Nephron progenitor cell (in vitro differentiated cells): ENCODE results near the gene KCNN4.
"Not testable (repeated sequence)": the region's sequence is repeated elsewhere in the genome, so short reads cannot be mapped to it uniquely, and the experiment has no call there.

Experiments used
- DNase-seq: peaks from one replicate; pipeline ENCODE4 v3.0.0; 2021
- H3K27ac Mint-ChIP-seq: 2 replicates; pipeline ENCODE4 v1.8.0; 2021; ENCODE audit warnings: mild to moderate bottlenecking, moderate library complexity, mixed read lengths
- H3K27me3 Mint-ChIP-seq: 2 replicates; pipeline ENCODE4 v1.8.0; 2021; ENCODE audit warnings: mild to moderate bottlenecking, low read depth, mixed read lengths; ENCODE audit not compliant: poor library complexity
- H3K36me3 Mint-ChIP-seq: 2 replicates; pipeline ENCODE4 v1.8.0; 2021; ENCODE audit warnings: low read depth, mixed read lengths
- H3K4me1 Mint-ChIP-seq: 2 replicates; pipeline ENCODE4 v1.8.0; 2021; ENCODE audit warnings: mixed read lengths
- H3K4me3 Mint-ChIP-seq: 2 replicates; pipeline ENCODE4 v1.8.0; 2021; ENCODE audit warnings: mild to moderate bottlenecking, moderate library complexity, mixed read lengths
- H3K9me3 Mint-ChIP-seq: 2 replicates; pipeline ENCODE4 v1.8.0; 2021; ENCODE audit warnings: mild to moderate bottlenecking, moderate library complexity, mixed read lengths
- TF ChIP-seq, protein P1 (sequence below): fragments of 200-600 bp; sonication (generic); IDR thresholded peaks from 2 replicates; pipeline ENCODE4 v1.5.0; 2021; ENCODE audit warnings: antibody characterized with exemption

Gene KCNN4

DNA sequence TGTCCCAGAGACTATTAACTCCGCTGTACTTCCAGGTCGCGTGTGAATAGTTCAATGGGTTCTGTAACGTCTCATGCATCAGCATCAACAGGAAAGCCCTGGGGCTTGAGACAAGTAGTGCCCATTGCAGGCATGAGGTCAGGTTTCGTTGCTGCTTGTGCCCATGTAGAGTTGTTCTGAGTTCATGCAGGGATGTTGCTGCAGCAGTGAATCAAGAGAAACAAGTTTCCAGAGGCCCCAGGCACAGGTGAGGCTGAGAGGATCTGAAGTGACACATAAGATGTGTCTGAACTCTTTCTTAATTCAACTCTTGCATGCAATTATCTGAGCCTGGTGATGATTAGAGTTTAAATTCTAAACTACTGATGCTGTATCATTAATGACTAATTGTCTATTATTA lies 37.7 kb upstream of the KCNN4 start:
- Mint-ChIP-seq H3K4me3 (no peak overlapping the region), H3K36me3 (no peaks in the 10 kb centered on the region), H3K27me3 (peaks cover 44% of the 10 kb centered on the region), H3K27ac (no peak overlapping the region), H3K9me3 (peaks cover 14% of the 10 kb centered on the region), H3K4me1 (no peaks in the 10 kb centered on the region)
- no peak for DNase-seq
- TF ChIP-seq, protein P1, sequence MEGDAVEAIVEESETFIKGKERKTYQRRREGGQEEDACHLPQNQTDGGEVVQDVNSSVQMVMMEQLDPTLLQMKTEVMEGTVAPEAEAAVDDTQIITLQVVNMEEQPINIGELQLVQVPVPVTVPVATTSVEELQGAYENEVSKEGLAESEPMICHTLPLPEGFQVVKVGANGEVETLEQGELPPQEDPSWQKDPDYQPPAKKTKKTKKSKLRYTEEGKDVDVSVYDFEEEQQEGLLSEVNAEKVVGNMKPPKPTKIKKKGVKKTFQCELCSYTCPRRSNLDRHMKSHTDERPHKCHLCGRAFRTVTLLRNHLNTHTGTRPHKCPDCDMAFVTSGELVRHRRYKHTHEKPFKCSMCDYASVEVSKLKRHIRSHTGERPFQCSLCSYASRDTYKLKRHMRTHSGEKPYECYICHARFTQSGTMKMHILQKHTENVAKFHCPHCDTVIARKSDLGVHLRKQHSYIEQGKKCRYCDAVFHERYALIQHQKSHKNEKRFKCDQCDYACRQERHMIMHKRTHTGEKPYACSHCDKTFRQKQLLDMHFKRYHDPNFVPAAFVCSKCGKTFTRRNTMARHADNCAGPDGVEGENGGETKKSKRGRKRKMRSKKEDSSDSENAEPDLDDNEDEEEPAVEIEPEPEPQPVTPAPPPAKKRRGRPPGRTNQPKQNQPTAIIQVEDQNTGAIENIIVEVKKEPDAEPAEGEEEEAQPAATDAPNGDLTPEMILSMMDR: no peak

- not testable (repeated sequence) for H3K27ac Mint-ChIP-seq, H3K36me3 Mint-ChIP-seq, H3K4me1 Mint-ChIP-seq, DNase-seq, H3K4me3 Mint-ChIP-seq
- H3K27me3 Mint-ChIP-seq: peaks cover 42% of the 10 kb centered on the region
- peaks cover 14% of the 10 kb centered on the region for H3K9me3 Mint-ChIP-seq
These were observed 36.7 kb upstream of the KCNN4 start for GRCh38 chr19:43817454-43817853.

DNA sequence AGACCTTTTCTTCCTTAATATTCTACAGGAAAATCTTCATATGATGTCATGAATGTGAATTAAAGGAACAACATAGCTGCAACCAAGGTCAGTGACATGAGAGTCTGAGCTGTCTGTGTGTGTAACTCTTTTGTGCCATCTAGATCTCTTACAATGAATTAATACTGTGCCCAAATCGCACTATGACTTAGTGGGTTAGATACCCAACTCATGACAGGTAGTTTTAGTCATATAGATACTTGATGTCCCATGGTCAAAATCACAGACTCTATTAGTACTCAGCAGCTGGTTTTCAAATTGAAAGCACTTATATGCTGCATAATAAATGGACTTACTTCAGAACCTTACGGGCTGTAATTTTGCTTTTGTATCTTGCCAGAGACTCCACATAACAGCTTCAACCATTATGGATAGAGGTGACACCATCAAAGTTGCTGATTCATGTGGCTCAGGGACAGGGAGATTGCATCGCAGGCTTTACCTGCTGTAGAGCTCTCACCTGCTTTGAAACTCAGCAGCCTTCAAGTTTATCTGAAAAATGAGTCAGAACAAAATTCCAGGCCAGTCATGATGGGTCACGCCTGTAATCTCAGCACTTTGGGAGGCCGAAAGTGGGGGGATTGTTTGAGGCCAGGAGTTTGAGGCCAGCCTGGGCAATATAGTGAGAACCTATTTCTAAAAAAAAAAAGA lies 34.0 kb upstream of the KCNN4 start:
- no peak for DNase-seq
- no peaks in the 10 kb centered on the region for H3K36me3 Mint-ChIP-seq
- H3K27me3 Mint-ChIP-seq: peaks cover 43% of the 10 kb centered on the region
- no peaks in the 10 kb centered on the region for H3K4me1 Mint-ChIP-seq
- H3K9me3 Mint-ChIP-seq: peaks cover 8% of the 10 kb centered on the region
- no peak overlapping the region for H3K27ac Mint-ChIP-seq
- H3K4me3 Mint-ChIP-seq: no peak overlapping the region
- TF ChIP-seq, protein P1: no peak

GRCh38 chr19:43812688-43813087 lies 31.9 kb upstream of the KCNN4 start:
- TF ChIP-seq, protein P1: no peak
- peaks cover 46% of the 10 kb centered on the region for H3K27me3 Mint-ChIP-seq
- H3K9me3 Mint-ChIP-seq: peaks cover 8% of the 10 kb centered on the region
- no peaks in the 10 kb centered on the region for H3K36me3 Mint-ChIP-seq
- no peaks in the 10 kb centered on the region for H3K4me1 Mint-ChIP-seq
- H3K4me3 Mint-ChIP-seq: no peak overlapping the region
- no peak for DNase-seq
- no peak overlapping the region for H3K27ac Mint-ChIP-seq

- TF ChIP-seq, protein P1: no peak
- Mint-ChIP-seq H3K36me3 (no peaks in the 10 kb centered on the region), H3K4me1 (no peaks in the 10 kb centered on the region), H3K9me3 (peaks cover 6% of the 10 kb centered on the region), H3K27me3 (peaks cover 47% of the 10 kb centered on the region), H3K27ac (no peak overlapping the region), H3K4me3 (no peak overlapping the region)
- no peak for DNase-seq
These were observed 31.5 kb upstream of the KCNN4 start for GRCh38 chr19:43812259-43812658.

GRCh38 chr19:43811837-43812236 lies 31.1 kb upstream of the KCNN4 start:
- TF ChIP-seq, protein P1: no peak
- no peaks in the 10 kb centered on the region for H3K4me1 Mint-ChIP-seq

More at GRCh38 chr19:43811837-43812236, 31.1 kb upstream of the KCNN4 start:
- H3K9me3 Mint-ChIP-seq: peaks cover 4% of the 10 kb centered on the region
- H3K27ac Mint-ChIP-seq: no peak overlapping the region
- no peak overlapping the region for H3K4me3 Mint-ChIP-seq
- no peak for DNase-seq
- peaks cover 50% of the 10 kb centered on the region for H3K27me3 Mint-ChIP-seq
- H3K36me3 Mint-ChIP-seq: no peaks in the 10 kb centered on the region
